EH (cell line): ENCODE data around the gene SMCHD1.
"Not testable (repeated sequence)": the region's sequence is repeated elsewhere in the genome, so short reads cannot be mapped to it uniquely, and the experiment has no call there.

Experiments used
- DNase-seq: peaks from one replicate; pipeline ENCODE4 v3.0.0-alpha.2; 2015; ENCODE audit warnings: low read depth

The SMCHD1 gene

DNA sequence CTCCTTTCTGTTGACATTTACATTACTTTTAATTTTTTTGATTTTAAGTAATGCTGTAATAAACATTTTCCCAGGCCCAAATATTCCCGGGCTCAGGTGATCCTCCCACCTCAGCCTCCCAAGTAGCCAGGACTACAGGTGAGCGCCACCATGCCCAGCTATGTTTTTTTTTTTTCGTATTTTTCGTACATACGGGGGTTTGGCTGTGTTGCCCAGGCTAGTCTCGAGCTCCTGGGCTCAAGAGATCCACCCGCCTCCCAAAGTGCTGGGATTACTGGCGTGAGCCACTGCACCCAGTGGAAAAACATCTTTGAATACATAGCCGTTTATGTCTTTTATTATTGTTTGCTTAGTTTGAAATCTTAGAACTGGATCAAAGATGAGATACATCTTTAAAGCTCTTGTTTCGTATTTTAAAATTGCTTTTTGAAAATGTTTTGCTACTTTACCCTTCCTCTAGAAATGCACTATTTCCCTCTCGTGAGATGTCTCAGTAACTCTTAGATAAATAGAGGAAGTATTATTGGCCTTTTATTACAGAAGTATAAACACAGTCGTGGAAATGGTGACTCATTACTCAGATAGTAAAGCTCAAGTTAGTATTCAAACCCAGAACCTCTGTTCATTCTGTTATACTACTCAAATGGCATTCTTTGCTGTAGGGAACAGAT lies 2.4 kb downstream of the SMCHD1 start:
- peak; percentile 85 for DNase-seq

DNA sequence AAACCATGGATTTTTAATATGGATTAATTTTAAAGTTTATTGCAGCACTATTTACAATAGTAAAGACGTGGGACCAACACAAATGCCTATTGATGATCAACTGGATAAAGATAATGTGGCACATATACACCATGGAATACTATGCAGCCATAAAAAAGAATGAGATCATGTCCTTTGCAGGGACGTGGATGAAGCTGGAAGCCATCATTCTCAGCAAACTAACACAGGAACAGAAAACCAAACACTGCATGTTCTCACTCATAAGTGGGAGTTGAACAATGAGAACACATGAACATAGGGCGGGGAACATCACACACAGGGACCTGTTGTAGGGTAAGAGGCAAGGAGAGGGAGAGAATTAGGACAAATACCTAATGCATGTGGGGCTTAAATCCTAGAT lies 5.3 kb downstream of the SMCHD1 start:
- not testable (repeated sequence) for DNase-seq

DNA sequence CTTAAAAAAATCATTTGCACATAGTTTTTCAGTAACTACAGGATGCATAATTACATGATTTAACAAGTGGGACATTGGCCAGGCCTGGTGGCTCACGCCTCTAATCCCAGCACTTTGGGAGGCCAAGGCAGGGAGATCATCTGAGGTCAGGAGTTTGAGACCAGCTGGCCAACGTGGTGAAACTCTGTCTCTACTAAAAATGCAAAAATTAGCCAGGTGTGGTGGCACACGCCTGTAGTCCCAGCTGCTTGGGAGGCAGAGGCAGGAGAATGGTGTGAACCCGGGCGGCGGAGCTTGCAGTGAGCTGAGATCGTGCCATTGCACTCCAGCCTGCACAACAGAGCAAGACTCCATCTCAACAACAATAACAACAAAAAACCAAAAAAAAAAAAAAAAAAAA lies 6.8 kb downstream of the SMCHD1 start:
- DNase-seq = not testable (repeated sequence)

DNA sequence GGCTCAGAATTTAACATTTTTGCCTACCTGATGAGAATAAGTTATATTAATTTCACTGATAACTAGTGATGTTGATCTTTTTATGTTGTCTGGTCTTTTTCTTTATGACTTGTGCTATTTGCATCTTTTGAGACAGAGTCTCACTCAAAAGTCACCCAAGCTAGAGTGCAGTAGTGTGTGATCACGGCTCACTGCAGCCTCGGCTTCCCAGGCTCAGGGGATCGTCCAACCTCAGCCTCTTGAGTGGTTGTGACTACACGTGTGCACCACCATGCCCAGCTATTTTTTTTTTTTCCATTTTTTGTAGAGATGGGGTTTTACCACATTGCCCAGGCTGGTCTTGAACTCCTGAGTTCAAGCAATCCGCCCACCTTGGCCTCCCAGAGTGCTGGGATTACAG lies 7.5 kb downstream of the SMCHD1 start:
- DNase-seq = no peak

DNA sequence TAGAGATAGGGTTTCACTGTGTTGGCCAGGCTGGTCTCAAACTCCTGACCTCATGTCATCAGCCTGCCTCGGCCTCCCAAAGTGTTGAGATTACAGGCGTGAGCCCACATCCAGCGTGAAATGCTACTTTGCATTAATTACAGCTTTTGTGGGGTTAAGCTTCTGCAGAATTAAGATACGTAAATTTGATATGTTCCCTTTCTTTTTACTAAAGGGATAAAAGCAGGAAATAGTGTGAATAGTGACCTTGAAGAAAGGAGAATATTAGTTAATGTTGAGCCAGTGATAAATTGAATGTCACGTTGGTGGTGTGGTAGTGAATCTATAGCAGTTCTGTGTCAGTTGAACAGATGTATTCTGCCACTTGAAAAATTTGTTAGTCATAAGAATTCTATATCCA lies 16.9 kb downstream of the SMCHD1 start:
- no peak for DNase-seq

DNA sequence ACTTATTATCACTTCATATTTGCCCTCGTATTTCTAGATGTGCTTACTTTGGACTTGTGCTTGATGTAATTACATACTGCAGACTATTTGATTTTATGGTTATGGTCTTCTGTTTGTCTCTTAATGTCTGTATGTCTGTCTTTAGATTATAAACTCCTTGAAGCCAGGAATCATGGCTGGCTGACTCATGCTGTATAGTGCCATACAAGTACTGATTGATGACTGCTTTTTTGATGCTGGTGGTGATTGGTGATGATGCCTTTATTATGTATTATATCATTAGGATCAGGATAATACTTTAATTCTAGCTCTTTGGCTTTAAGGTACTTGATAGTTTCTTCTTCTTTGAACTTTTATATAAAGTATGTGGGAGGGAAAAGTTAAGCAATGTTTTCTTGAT lies 17.3 kb downstream of the SMCHD1 start:
- no peak for DNase-seq

DNA sequence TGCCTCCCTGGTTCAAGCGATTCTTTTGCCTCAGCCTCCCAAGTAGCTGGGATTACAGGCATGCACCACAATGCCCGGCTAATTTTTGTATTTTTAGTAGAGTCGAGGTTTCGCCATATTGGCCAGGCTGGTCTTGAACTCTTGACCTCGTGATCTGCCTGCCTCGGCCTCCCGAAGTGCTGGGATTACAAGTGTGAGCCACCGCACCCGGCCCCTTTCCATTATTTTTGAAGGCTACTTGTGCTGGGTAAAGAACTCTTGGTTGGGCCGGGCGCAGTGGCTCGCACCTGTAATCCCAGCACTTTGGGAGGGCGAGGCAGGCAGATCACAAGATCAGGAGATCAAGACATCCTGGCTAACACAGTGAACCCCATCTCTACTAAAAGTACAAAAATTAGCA lies 23.4 kb downstream of the SMCHD1 start:
- DNase-seq = not testable (repeated sequence)

DNA sequence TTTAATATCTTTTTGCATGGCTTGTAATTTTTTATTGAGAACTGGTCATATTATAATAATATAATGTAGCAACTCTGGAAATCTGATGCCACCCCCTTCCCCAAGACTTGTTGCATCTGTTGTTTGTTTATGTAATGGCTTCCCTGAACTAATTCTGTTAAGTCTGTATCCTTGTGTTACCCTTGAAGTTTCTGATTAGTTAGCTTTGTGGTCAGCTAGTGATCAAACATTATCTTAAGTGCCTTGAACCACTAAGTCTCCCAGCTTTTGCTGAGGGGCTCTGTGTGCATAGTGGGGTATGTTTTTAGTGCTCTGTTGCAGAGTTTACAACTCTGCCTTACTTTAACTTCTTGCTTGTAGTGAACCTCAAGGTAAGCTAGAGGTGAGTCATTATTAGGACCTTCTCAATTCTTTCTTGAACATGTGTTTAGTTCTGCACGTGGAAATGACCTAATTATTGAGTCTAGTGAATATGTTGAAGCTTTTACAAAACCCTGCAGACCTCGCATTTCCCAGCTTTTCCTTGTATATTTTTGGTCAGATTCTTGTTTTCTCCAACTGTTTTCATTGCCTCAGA lies 24.8 kb downstream of the SMCHD1 start:
- no peak for DNase-seq

DNA sequence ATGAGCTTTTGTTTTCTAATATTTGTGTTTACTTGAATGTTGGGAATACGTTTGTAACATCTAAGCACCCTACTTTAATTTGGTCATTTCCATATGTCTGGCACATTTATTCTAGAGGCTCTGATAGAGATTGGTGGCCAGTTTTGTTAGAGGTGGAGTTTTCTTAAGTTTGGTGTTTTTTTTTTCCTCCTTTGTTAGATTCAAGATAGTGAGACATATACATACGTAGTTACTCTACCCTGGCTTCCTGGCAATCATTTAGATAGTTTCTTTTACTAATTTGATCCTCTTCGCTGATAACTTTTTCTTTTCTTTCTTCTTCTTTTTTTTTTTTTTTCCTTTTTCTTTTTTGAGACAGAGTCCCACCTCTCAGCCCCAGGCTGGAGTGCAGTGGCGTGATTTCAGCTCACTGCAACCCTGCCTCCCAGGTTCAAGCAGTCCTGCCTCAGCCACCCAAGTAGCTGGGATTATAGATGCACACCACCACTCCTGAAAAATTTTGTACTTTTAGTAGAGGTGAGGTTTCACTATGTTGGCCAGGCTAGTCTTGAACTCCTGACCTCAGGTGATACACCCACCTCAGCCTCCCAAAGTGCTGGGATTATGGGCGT lies 26.6 kb downstream of the SMCHD1 start:
- no peak for DNase-seq

DNA sequence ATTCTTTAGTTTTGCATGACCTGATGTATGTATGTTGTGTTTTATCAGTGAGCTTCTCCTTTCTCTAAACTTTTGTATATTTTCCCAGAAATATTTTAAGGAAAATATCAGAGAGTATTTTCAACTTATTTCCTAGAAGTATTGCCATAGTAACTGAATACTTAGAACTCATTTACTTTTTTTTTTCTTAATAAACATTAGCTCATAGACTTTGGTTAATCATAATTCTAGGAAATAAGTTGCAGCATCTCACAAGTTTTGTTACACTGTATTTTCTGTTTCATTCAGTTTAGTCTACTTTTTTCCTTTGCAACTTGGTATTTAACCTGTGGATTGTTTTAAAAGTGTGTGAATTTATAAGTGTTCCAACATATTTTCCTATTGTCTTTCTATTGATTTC lies 27.5 kb downstream of the SMCHD1 start:
- DNase-seq = no peak

DNA sequence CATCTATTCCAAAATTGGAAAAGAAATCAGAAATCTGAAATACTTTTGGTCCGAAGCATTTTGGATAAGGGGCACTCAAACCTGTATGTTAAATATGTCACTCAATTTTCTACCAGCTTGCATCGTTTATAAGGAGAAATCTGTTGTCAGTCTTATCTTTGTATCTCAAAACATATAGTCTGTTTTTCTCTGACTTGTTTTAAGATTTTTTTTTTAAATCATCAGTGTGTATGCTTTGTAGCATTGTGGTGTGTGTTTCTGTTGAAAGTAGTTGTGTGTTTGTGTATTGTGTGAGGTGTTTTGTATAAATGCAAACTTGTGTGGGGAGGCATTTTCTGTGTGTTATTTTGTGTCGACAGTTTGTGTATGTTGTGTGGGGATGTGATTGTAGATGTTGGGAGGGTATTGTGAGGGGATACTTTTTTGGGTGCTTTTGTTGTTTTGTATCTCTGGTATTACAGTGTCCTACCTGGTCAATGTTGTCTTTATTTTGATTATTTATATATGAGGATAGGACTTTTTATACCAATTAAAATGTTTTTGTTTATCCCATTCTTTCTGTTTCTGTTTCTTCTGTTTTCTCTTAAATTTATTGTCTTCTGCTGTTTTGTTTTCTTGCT lies 30.9 kb downstream of the SMCHD1 start:
- DNase-seq = peak; percentile 14

DNA sequence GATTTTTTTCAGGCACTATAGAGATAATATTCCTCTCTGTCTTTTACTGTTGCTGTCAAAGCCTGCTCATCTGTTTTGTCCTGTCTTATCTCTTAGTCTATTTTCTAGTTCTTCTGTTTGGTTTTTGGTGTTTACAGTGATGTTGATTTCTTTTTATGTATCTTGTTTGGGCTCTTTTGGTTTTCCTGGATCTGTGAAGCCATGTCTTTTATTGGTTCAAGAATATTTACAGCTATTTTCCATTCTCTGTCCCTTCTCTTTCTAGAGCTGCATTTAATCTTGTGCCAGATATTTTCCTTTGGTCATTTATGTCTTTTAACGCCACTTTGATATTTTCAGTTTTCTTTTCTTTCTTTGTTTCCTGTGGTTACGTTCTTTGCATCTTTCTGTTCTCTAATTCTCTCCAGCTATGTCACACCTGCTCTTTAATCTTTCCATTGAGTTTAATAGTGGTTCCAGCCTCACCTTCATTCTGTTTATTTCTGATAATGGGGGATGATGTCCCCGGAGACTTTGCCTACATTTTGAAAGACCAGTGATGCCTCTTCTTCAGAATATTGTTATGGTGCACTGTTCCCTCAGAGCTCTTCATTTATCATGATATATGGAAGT lies 32.0 kb downstream of the SMCHD1 start:
- no peak for DNase-seq

DNA sequence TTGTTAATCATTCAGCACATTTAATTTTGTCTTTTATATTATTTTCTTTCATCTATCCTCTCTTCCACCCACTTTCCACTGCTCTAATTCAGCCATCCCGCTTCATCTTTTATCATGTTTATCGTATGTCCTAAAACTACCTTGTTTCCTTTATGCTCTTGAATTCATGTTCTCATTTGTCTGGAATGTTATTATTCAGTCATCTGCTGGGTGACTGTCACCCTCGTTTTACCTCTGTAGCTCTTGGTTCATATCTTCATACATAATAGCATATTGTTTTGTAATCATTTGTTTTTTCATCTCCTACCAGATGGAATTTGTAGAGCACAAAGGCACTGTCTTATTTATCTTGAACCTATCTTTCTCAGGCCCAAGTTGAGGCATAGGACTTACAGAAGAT lies 37.0 kb downstream of the SMCHD1 start:
- DNase-seq = peak; percentile 6

DNA sequence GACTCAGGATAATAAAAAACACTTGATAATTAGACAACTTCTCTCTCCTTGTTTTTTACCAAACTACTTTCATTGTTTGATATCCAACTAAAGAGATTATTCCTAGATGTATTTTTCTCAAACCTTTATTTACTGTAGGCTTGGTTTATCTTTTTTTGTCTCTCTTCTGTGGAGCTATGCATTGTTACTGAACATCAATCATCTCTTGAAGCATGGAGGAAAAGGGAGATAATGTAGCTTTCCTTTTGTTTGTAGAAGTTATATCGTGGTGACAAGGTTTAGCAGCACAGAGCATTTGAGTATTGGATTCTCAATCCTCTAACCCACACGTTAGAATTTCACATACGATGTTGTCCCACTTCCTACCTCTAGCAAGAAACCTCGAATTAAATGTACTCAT lies 41.7 kb downstream of the SMCHD1 start:
- DNase-seq = no peak

DNA sequence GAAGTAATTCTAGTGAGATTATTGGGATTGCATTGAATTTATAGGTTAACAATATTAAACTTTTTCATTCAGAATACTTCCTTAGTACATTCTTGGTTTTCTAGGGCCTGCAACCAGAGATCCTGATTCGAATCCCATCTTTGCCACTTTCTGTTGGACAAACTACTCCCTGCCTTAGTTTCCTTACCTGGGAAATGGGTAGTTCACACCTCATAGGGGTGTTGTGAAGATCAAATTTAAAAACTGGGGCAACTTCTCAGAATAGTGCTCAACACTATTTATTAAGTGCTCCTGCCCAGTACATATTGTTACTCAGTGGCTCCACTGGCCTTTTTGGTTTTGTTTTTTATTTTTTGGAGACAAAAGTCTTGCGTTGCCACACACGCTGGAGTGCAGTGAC lies 43.5 kb downstream of the SMCHD1 start:
- DNase-seq = no peak

DNA sequence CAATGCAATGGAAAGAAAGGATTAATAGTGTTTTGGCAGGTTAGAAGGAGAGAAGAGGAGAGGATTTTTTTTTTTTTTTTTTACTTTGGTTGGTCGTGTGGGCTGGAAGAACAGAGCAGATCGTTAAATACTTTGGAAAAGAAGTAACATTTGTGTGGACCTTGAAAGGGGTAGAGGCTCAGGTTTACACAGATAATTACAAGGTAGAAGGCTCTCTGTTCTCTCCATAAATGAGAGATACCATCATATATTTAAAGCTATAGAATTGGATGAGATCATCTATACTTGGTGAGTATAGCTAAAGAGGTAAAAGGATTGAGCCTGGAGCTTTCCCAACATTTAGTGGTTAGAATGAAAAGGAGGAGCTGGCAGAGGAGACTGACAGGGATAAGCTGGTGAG lies 49.0 kb downstream of the SMCHD1 start:
- DNase-seq = no peak

DNA sequence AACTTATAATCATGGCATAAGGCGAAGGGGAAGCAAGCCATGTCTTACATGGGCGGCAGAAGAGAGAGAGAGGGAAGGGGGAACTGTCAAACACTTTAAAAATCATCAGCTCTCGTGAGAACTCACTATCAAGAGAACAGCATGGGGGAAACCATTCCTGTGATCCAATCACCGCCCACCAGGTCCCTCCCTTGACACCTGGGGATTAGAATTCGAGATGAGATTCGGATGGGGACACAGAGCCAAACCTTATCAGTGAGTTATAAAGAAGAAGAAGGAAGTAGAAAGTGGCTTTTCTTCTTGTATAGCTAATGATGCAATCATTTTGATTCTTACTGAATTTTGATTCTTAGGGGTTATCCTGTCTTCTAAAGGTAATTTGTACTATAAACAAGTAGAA lies 51.4 kb downstream of the SMCHD1 start:
- DNase-seq = peak; percentile 3

DNA sequence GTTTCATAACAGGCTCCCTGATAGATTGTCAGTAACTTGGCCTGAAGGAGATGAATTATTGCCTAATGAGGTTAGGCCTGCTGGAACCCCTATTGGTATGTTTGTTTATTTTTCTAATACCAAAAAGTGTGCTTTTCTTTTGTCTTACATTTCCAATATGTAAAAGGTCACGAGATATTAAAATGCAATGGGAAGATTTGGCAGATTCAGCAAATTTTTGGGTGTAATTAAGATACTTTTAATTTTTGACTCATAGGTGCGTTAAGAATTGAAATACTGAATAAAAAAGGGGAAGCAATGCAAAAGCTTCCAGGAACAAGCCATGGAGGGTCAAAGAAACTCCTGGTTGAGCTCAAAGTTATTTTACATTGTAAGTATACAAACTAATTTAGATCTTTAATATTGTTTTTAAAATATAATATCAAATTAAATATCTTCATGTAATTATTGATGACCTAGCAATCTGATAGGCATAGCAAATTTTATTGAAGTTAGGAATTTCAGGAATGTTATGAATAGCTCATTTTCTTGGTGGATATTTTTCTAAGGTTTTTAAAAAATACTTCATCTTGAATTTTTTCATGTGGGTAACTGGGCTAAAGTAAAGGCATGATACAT lies 52.1 kb downstream of the SMCHD1 start:
- DNase-seq = peak; percentile 6

DNA sequence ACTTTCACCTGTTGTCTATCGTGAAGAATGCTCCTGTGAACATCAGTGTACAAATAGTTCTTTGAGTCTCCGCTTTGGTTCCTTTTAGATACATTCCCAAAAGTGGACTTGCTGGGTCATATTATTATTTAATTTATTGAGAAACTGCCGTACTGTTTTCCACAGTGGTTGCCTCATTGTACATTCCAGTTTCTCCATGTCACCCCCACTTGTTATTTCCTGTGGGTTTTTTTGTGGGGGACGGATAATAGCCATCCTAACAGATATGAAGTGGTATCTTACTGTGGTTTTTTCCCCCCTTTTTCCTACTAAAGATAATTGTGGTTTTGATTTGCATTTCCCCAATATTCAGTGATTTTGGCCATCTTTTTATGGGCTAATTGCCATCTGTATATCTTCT lies 53.8 kb downstream of the SMCHD1 start:
- peak; percentile 11 for DNase-seq

DNA sequence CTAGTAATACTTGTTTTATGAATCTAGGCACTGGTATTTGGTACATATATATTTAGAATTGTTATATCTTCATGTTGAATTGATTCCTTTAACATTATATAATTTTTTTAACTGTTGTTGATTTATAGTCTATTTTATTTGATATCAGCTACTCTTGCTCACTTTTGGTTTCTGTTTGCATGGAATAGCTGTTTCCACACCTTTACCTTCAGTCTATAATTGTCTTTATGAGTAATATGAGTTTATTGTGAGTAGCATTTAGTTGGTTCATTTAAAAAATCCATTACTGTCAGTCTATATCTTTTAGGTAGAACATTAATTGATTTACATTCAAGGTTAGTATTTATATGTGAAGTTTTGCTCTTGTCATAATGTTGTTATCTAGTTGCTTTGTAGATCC lies 58.6 kb downstream of the SMCHD1 start:
- DNase-seq = no peak

DNA sequence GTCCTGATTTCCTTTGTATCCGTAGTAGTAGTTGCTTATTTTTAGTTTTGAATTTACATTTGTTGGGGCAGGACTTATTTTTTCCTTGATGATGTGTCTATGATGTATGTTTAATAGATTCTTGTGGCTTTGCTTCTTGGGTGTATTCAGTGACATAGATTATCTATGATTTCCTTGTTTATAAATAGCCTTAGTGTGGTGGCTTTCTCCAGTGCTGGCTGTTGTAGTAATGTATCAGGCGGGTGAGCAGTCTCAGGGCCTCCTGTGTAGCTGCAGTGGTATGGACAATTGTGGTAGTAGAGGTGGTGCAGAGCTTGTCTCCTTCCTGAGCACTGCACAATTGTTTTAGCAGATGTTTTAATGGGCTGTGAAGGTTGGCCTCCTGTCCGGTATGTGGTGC lies 60.5 kb downstream of the SMCHD1 start:
- DNase-seq = peak; percentile 41
